Keratinocyte (primary cell): ENCODE data around the gene KIF14.

ENCODE experiments used
- EZH2 ChIP-seq: IDR thresholded peaks from one replicate; pipeline ENCODE4 v1.6.1; 2012; ENCODE audit warnings: inconsistent platforms, mild to moderate bottlenecking, low read length, moderate library complexity
- TF ChIP-seq, protein P1 (sequence below), 3 experiments: IDR thresholded peaks in 1 of 3; conservative IDR thresholded peaks in 1 of 3; optimal IDR thresholded peaks in 1 of 3; 2 replicates in 2 of 3; 3 replicates in 1 of 3; pipeline versions ENCODE3 to v1.5.1; 2011; ENCODE audit warnings: low read length in 3 of 3, mild to moderate bottlenecking in 3 of 3, moderate library complexity in 2 of 3, control low read depth in 1 of 3, inconsistent platforms in 1 of 3; ENCODE audit not compliant: insufficient read depth in 2 of 3; ENCODE audit errors: extremely low read depth in 1 of 3

DNA sequence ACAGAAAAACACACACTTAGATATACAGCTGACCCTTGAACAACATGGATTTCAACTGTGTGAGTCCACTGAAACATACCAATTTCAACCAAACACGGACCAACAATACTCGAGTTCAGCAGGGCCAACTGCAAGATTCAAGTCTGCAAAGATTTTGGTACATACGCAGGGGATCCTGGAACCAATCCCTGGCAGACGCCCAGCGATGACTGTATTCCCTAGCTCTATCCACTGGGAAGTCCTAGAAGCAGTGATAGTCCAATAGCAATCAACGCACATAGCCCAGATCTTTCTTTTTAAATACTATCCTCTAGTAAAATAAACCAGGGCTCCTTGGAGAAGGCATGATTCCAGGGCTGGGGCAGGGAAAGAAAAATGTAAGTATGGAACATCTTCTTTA lies 40.2 kb upstream of the KIF14 start:
- TF ChIP-seq, protein P1, sequence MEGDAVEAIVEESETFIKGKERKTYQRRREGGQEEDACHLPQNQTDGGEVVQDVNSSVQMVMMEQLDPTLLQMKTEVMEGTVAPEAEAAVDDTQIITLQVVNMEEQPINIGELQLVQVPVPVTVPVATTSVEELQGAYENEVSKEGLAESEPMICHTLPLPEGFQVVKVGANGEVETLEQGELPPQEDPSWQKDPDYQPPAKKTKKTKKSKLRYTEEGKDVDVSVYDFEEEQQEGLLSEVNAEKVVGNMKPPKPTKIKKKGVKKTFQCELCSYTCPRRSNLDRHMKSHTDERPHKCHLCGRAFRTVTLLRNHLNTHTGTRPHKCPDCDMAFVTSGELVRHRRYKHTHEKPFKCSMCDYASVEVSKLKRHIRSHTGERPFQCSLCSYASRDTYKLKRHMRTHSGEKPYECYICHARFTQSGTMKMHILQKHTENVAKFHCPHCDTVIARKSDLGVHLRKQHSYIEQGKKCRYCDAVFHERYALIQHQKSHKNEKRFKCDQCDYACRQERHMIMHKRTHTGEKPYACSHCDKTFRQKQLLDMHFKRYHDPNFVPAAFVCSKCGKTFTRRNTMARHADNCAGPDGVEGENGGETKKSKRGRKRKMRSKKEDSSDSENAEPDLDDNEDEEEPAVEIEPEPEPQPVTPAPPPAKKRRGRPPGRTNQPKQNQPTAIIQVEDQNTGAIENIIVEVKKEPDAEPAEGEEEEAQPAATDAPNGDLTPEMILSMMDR (optimal IDR thresholded peaks at IDR 0.05 in 1 of 3, IDR thresholded peaks at IDR 0.05 in 1 of 3, conservative IDR thresholded peaks at IDR 0.05 in 1 of 3; ENCODE audit: extremely low read depth in 1 of 3, insufficient read depth in 2 of 3, low read length in 3 of 3) = no peak
- TF ChIP-seq EZH2 = no peak
